Left renal cortex interstitium (tissue), 4 donors: ENCODE data around the gene CHST13. TPM values are rescaled to one million over a fixed set of nuclear protein-coding genes. Genes with fewer than 3 reads are reported as not detected.

ENCODE experiments used
- DNase-seq, 4 donors: peaks; one replicate each; pipeline ENCODE4 v3.0.0-alpha.2; 2013; ENCODE audit warnings: low read depth in 4 of 4, low spot score in 2 of 4, missing footprints in 1 of 4
- polyA plus RNA-seq, 4 donors: library from polyadenylated mRNA; unstranded; fragments of 120-200 nt; gene quantifications; one replicate each; pipeline ENCODE4 v1.2.1, GENCODE V29; 2013; ENCODE audit not compliant: insufficient read length in 4 of 4

CHST13 gene
- polyA plus RNA-seq, 4 donors = 4.0 to 6.5 (median 5.2) TPM

GRCh38 chr3:126551839-126552687, 28.1 kb downstream of the CHST13 start:
- DNase-seq = no peak

- no peak for DNase-seq
Measured at GRCh38 chr3:126552688-126553283, 28.8 kb downstream of the CHST13 start.

- no peak for DNase-seq
Measured at GRCh38 chr3:126553284-126554084, 29.5 kb downstream of the CHST13 start.

- DNase-seq = no peak
Measured at GRCh38 chr3:126554560-126555525, 30.9 kb downstream of the CHST13 start.

GRCh38 chr3:126555795-126556636, 32.1 kb downstream of the CHST13 start:
- no peak for DNase-seq

- DNase-seq = no peak
Measured at GRCh38 chr3:126556637-126557414, 32.9 kb downstream of the CHST13 start.

GRCh38 chr3:126557415-126557745, 33.4 kb downstream of the CHST13 start:
- no peak for DNase-seq

- DNase-seq = no peak
Measured at GRCh38 chr3:126557761-126558160, 33.8 kb downstream of the CHST13 start.

- no peak for DNase-seq
Measured at GRCh38 chr3:126558336-126559071, 34.5 kb downstream of the CHST13 start, which contains the start of gene C3orf22. C3orf22 (minus strand) TSS chr3:126558932; CDS start chr3:126553390, 5,542 bp downstream.

- no peak for DNase-seq
Measured at GRCh38 chr3:126562737-126563276, 38.9 kb downstream of the CHST13 start.

GRCh38 chr3:126567696-126568438, 43.9 kb downstream of the CHST13 start:
- DNase-seq = no peak

GRCh38 chr3:126568776-126569342, 44.9 kb downstream of the CHST13 start:
- no peak for DNase-seq

- DNase-seq = no peak
Measured at GRCh38 chr3:126569390-126569975, 45.5 kb downstream of the CHST13 start.

- no peak for DNase-seq
Measured at GRCh38 chr3:126570103-126570541, 46.2 kb downstream of the CHST13 start.

GRCh38 chr3:126571078-126571477, 47.1 kb downstream of the CHST13 start:
- DNase-seq = no peak

- DNase-seq = no peak
Measured at GRCh38 chr3:126573492-126574117, 49.6 kb downstream of the CHST13 start.
